Endothelial cell of umbilical vein (primary cell): ENCODE measurements around the gene PPP5C. TPM values are rescaled to one million over a fixed set of nuclear protein-coding genes. Genes with fewer than 3 reads are reported as not detected.

ENCODE experiments used
- BruUV-seq: library from RNA; stranded (reverse); fragments of 400-500 nt; replicated peaks from 2 replicates; lab custom pipeline; 2021; lab: Mats Ljungman, UMichigan
- CTCF ChIA-PET: fragments of 300-600, 350-600 bp; sonication (Branson Sonifier 250); formaldehyde crosslinking; loops from one replicate; lab custom pipeline; 2021; ENCODE audit warnings: antibody characterized with exemption, inconsistent platforms; lab: Charles Lee
- POLR2A ChIA-PET: fragments of 300-600, 350-600 bp; sonication (Branson Sonifier 250); formaldehyde crosslinking; loops from one replicate; lab custom pipeline; 2021; ENCODE audit warnings: antibody characterized with exemption, inconsistent platforms; lab: Charles Lee
- DNase-seq: peaks from one replicate; pipeline ENCODE4 v3.0.0-alpha.2; 2011; ENCODE audit warnings: low read depth, low spot score
- FAIRE-seq: peaks from 2 replicates; lab custom pipeline; 2011; peaks lifted over from hg19 to GRCh38; lab: Jason Lieb, UNC
- H2AFZ ChIP-seq: 2 replicates; pipeline ENCODE4 v1.6.0; 2012; ENCODE audit warnings: low read depth, low read length, control low read depth, inconsistent platforms
- H3K27ac ChIP-seq: 2 replicates; pipeline ENCODE4 v1.5.1; 2011; ENCODE audit warnings: low read depth, mild to moderate bottlenecking, control low read depth, low read length, moderate library complexity; ENCODE audit not compliant: insufficient read depth
- H3K27me3 ChIP-seq, 2 experiments: 2 replicates each; pipeline versions ENCODE4 v1.6.0 to v1.6.1; 2011; ENCODE audit warnings: low read length in 2 of 2, mixed read lengths in 1 of 2; ENCODE audit not compliant: control insufficient read depth in 2 of 2, insufficient read depth in 2 of 2
- H3K36me3 ChIP-seq, 2 experiments: 2 replicates in 1 of 2; 3 replicates in 1 of 2; pipeline ENCODE4 v1.5.1; 2011; ENCODE audit warnings: low read length in 2 of 2, mild to moderate bottlenecking in 1 of 2, moderate library complexity in 1 of 2; ENCODE audit not compliant: control insufficient read depth in 2 of 2, insufficient read depth in 2 of 2; ENCODE audit errors: extremely low read depth in 1 of 2
- H3K4me1 ChIP-seq: 3 replicates; pipeline ENCODE4 v1.5.1; 2011; ENCODE audit warnings: mild to moderate bottlenecking, low read length; ENCODE audit not compliant: control insufficient read depth, insufficient read depth; ENCODE audit errors: extremely low read depth
- H3K4me2 ChIP-seq: 2 replicates; pipeline ENCODE4 v1.6.1; 2011; ENCODE audit warnings: low read length, control low read depth, mixed read lengths; ENCODE audit not compliant: insufficient read depth
- H3K4me3 ChIP-seq, 3 experiments: fragments of 200-600 bp in 1 of 3; sonication (generic), shearing (Covaris generic) in 1 of 3; replicated peaks in 1 of 3; 2 replicates each; pipeline ENCODE4 v1.5.1; 2011 to 2016; ENCODE audit warnings: control low read depth in 3 of 3, low read length in 3 of 3, mild to moderate bottlenecking in 2 of 3, inconsistent platforms in 1 of 3, low read depth in 1 of 3, moderate library complexity in 1 of 3; ENCODE audit not compliant: insufficient read depth in 1 of 3
- H3K79me2 ChIP-seq: 2 replicates; pipeline ENCODE4 v1.6.0; 2012; ENCODE audit warnings: low read length, inconsistent platforms; ENCODE audit not compliant: control insufficient read depth, insufficient read depth
- H3K9ac ChIP-seq: replicated peaks from 2 replicates; pipeline ENCODE3; 2011; ENCODE audit warnings: low read length, control low read depth; ENCODE audit not compliant: insufficient read depth; ENCODE audit errors: extremely low read depth
- H3K9me1 ChIP-seq: replicated peaks from 3 replicates; pipeline ENCODE4 v1.6.0; 2011; ENCODE audit warnings: mild to moderate bottlenecking, low read length; ENCODE audit not compliant: control insufficient read depth, insufficient read depth; ENCODE audit errors: extremely low read depth
- H3K9me3 ChIP-seq: replicated peaks from 2 replicates; pipeline ENCODE4 v1.5.1; 2012; ENCODE audit warnings: low read length, inconsistent platforms; ENCODE audit not compliant: control insufficient read depth, insufficient read depth
- H4K20me1 ChIP-seq: replicated peaks from 2 replicates; pipeline ENCODE3; 2011; ENCODE audit warnings: mild to moderate bottlenecking, low read length; ENCODE audit not compliant: control insufficient read depth, insufficient read depth; ENCODE audit errors: extremely low read depth
- EZH2 ChIP-seq: IDR thresholded peaks from 2 replicates; pipeline ENCODE4 v1.6.1; 2012; ENCODE audit warnings: borderline replicate concordance, low read depth, mild to moderate bottlenecking, moderate library complexity, low read length, inconsistent platforms; ENCODE audit not compliant: severe bottlenecking
- FOS ChIP-seq: IDR thresholded peaks from 2 replicates; pipeline ENCODE4 v1.6.1; 2011; ENCODE audit warnings: mild to moderate bottlenecking, low read length, moderate library complexity, borderline replicate concordance; ENCODE audit not compliant: insufficient read depth
- GATA2 ChIP-seq: IDR thresholded peaks from 2 replicates; pipeline ENCODE4 v1.7.0; 2011; ENCODE audit warnings: low read depth, mild to moderate bottlenecking, moderate library complexity, mixed read lengths, low read length; ENCODE audit not compliant: insufficient read length, insufficient read depth
- JUN ChIP-seq: IDR thresholded peaks from 2 replicates; pipeline ENCODE4 v1.6.1; 2011; ENCODE audit warnings: borderline replicate concordance, low read depth; ENCODE audit not compliant: insufficient read length, insufficient read depth
- MYC ChIP-seq: IDR thresholded peaks from one replicate; pipeline ENCODE4 v1.6.1; 2011; ENCODE audit warnings: mild to moderate bottlenecking, low read depth, low read length
- POLR2A ChIP-seq: IDR thresholded peaks from 2 replicates; pipeline ENCODE4 v1.6.1; 2012; ENCODE audit warnings: low read depth, mild to moderate bottlenecking, control low read depth, low read length
- POLR2AphosphoS5 ChIP-seq: IDR thresholded peaks from 2 replicates; pipeline ENCODE4 v1.6.1; 2012; ENCODE audit warnings: low read depth, mild to moderate bottlenecking, control low read depth, low read length, moderate library complexity; ENCODE audit not compliant: insufficient read depth
- dilution Hi-C: fragments of 300-500 bp; cut with MboI; formaldehyde crosslinking; loops from one replicate; pipeline ENCODE4 v1.15.0; 2019; ENCODE audit warnings: low sequenced_read_pairs; ENCODE audit not compliant: extremely low pct_ligation_motif_present
- intact Hi-C: fragments of 100-400 bp; cut with micrococcal nuclease; formaldehyde crosslinking; loops from one replicate; pipeline ENCODE4 v1.10.0; 2022
- polyA plus RNA-seq, 4 experiments: library from polyadenylated mRNA; depleted of rRNA in 3 of 4; stranded (reverse) in 3 of 4; unstranded in 1 of 4; fragments of >200 nt; gene quantifications; 2 replicates each; pipeline versions ENCODE4 v1.2.1 to v1.2.3, GENCODE V29; 2011 to 2012; ENCODE audit warnings: missing spikeins in 1 of 4
- total RNA-seq: library from RNA; stranded (reverse); gene quantifications from 2 replicates; pipeline ENCODE4 v1.2.3, GENCODE V29; 2021
- TF ChIP-seq, protein P1 (sequence below): IDR thresholded peaks from 2 replicates; pipeline ENCODE4 v1.6.1; 2011; ENCODE audit not compliant: insufficient read depth, insufficient read length
- TF ChIP-seq, protein P2 (sequence below), 2 donors: IDR thresholded peaks; 1 replicate in 1 of 2; 2 replicates in 1 of 2; pipeline ENCODE4 v1.5.1; 2011; ENCODE audit warnings: low read length in 2 of 2, mild to moderate bottlenecking in 2 of 2, moderate library complexity in 2 of 2, control low read depth in 1 of 2, inconsistent platforms in 1 of 2, low read depth in 1 of 2; ENCODE audit not compliant: insufficient read depth in 1 of 2; ENCODE audit errors: extremely low read depth in 1 of 2

PPP5C gene
- total and polyA plus RNA-seq, 2 donors (not counting 3 experiments of a cell fraction or from before 2014, with no cell fraction given), result 114 to 172 TPM

DNA sequence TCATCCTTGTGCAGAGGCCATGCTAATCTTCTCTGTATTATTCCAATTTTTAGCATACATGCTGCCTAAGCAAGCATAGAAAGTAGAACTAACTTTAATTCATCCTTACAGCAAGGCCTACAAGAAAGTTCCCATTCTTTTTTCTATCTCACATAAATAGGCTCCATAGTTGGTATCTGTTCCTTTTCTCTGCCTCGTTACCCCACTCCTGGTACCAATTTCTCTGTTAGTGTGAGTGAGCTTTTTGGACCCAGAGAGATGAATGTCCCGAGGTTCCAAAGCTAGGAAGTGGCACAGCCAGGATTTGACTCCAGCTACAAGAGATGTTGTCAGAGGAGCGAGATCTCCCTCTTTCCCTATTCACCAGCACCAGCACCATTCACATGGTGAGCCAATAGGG, 40.4 kb upstream of the PPP5C start:
- dilution Hi-C loops (no loop called here), intact Hi-C loops (no loop called here)
- Histone ChIP-seq H3K27me3 (no peaks in the 10 kb centered on the region), H3K27ac (no peak overlapping the region), H3K79me2 (no peaks in the 10 kb centered on the region), H4K20me1 (no peaks in the 10 kb centered on the region), H3K9me3 (peaks cover 3% of the 10 kb centered on the region), H3K9ac (no peak overlapping the region), H3K9me1 (no peaks in the 10 kb centered on the region), H3K4me1 (no peaks in the 10 kb centered on the region), H3K36me3 (no peaks in the 10 kb centered on the region), H3K4me3 (no peak overlapping the region), H2AFZ (no peak overlapping the region), H3K4me2 (no peak overlapping the region)
- no peak for TF ChIP-seq MYC
- TF ChIP-seq GATA2, result no peak
- TF ChIP-seq EZH2, result no peak
- no peak for TF ChIP-seq POLR2A
- TF ChIP-seq, protein P1, sequence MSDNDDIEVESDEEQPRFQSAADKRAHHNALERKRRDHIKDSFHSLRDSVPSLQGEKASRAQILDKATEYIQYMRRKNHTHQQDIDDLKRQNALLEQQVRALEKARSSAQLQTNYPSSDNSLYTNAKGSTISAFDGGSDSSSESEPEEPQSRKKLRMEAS, result no peak
- TF ChIP-seq, protein P2, sequence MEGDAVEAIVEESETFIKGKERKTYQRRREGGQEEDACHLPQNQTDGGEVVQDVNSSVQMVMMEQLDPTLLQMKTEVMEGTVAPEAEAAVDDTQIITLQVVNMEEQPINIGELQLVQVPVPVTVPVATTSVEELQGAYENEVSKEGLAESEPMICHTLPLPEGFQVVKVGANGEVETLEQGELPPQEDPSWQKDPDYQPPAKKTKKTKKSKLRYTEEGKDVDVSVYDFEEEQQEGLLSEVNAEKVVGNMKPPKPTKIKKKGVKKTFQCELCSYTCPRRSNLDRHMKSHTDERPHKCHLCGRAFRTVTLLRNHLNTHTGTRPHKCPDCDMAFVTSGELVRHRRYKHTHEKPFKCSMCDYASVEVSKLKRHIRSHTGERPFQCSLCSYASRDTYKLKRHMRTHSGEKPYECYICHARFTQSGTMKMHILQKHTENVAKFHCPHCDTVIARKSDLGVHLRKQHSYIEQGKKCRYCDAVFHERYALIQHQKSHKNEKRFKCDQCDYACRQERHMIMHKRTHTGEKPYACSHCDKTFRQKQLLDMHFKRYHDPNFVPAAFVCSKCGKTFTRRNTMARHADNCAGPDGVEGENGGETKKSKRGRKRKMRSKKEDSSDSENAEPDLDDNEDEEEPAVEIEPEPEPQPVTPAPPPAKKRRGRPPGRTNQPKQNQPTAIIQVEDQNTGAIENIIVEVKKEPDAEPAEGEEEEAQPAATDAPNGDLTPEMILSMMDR (IDR thresholded peaks at IDR 0.05; ENCODE audit: extremely low read depth in 1 of 2, insufficient read depth in 1 of 2, low read depth in 1 of 2, low read length in 2 of 2), result no peak
- no peak for TF ChIP-seq POLR2AphosphoS5
- TF ChIP-seq JUN, result no peak
- TF ChIP-seq FOS, result no peak
- no peak for FAIRE-seq
- no TSS peak for BruUV-seq
- DNase-seq, result no peak
- ChIA-PET CTCF (no interaction called here), POLR2A (no interaction called here)
